OCI-LY7 (cell line): ENCODE data around the gene FBXW8. TPM values are rescaled to one million over a fixed set of nuclear protein-coding genes. Genes with fewer than 3 reads are reported as not detected.
"Not testable (repeated sequence)": the region's sequence is repeated elsewhere in the genome, so short reads cannot be mapped to it uniquely, and the experiment has no call there.

ENCODE experiments used
- BruUV-seq: library from RNA; stranded (reverse); fragments of 400-500 nt; replicated peaks from 2 replicates; lab custom pipeline; 2021; lab: Mats Ljungman, UMichigan
- CTCF ChIA-PET: fragments of 300-600 bp; sonication (Branson Sonifier 250); formaldehyde crosslinking; loops from one replicate; lab custom pipeline; 2022; ENCODE audit warnings: antibody characterized with exemption; ENCODE audit not compliant: unreplicated experiment; lab: Charles Lee
- POLR2A ChIA-PET: fragments of 300-600 bp; sonication (Branson Sonifier 250); formaldehyde crosslinking; loops from one replicate; lab custom pipeline; 2022; ENCODE audit warnings: antibody characterized with exemption; lab: Charles Lee
- DNase-seq: peaks from one replicate; pipeline ENCODE4 v3.0.0-alpha.2; 2015; ENCODE audit warnings: low spot score
- H2AFZ ChIP-seq: fragments of 200-600 bp; sonication (generic), shearing (Covaris generic); 2 replicates; pipeline ENCODE4 v1.6.1; 2014; ENCODE audit warnings: mild to moderate bottlenecking, antibody characterized with exemption, low read length, moderate library complexity
- H3K27ac ChIP-seq: fragments of 200-600 bp; sonication (generic); 2 replicates; pipeline ENCODE4 v1.5.1; 2014; ENCODE audit warnings: mixed run types, low read depth, mild to moderate bottlenecking, moderate library complexity, low read length, inconsistent platforms; ENCODE audit not compliant: poor library complexity, severe bottlenecking
- H3K36me3 ChIP-seq: fragments of 200-600 bp; sonication (generic); 2 replicates; pipeline ENCODE4 v1.6.1; 2014; ENCODE audit warnings: mild to moderate bottlenecking, antibody characterized with exemption, low read length, moderate library complexity, mixed read lengths; ENCODE audit not compliant: insufficient read depth
- H3K4me1 ChIP-seq: fragments of 200-600 bp; sonication (generic); 2 replicates; pipeline ENCODE4 v1.5.1; 2014; ENCODE audit warnings: mild to moderate bottlenecking, low read length; ENCODE audit not compliant: insufficient read depth, poor library complexity, severe bottlenecking
- H3K4me2 ChIP-seq: fragments of 200-600 bp; sonication (generic); 2 replicates; pipeline ENCODE4 v1.6.1; 2014; ENCODE audit warnings: mild to moderate bottlenecking, low read length
- H3K4me3 ChIP-seq: fragments of 200-600 bp; sonication (generic); 2 replicates; pipeline ENCODE4 v1.5.1; 2014; ENCODE audit warnings: mild to moderate bottlenecking, low read depth, low read length; ENCODE audit not compliant: poor library complexity, severe bottlenecking
- H3K79me2 ChIP-seq: fragments of 200-600 bp; sonication (generic); 2 replicates; pipeline ENCODE4 v1.6.1; 2016; ENCODE audit warnings: low read depth, mild to moderate bottlenecking, low read length, moderate library complexity, mixed read lengths; ENCODE audit not compliant: insufficient read depth
- H3K9me2 ChIP-seq: fragments of 200-600 bp; sonication (generic); 2 replicates; pipeline ENCODE4 v1.6.1; 2016; ENCODE audit warnings: mild to moderate bottlenecking, low read length, mixed read lengths; ENCODE audit not compliant: insufficient read depth
- H3K9me3 ChIP-seq: fragments of 200-600 bp; sonication (generic); 2 replicates; pipeline ENCODE4 v1.6.1; 2014; ENCODE audit warnings: mild to moderate bottlenecking, mixed run types, low read length, mixed read lengths
- H4K20me1 ChIP-seq: fragments of 200-600 bp; sonication (generic); 2 replicates; pipeline ENCODE4 v1.6.1; 2014; ENCODE audit warnings: mild to moderate bottlenecking, antibody characterized with exemption, low read length, moderate library complexity, mixed read lengths; ENCODE audit not compliant: insufficient read depth
- CTCF ChIP-seq: fragments of 200-600 bp; sonication (generic); conservative IDR thresholded peaks from 2 replicates; pipeline ENCODE4 v1.5.1; 2014; ENCODE audit warnings: mild to moderate bottlenecking, antibody characterized with exemption, low read length, moderate library complexity, mixed read lengths
- EZH2phosphoT487 ChIP-seq: fragments of 200-600 bp; sonication (generic); IDR thresholded peaks from 2 replicates; pipeline ENCODE4 v1.6.1; 2018; ENCODE audit warnings: low read depth, borderline replicate concordance, mild to moderate bottlenecking, mixed run types, antibody characterized with exemption, low read length, moderate library complexity, mixed read lengths
- intact Hi-C: fragments of 100-400 bp; cut with micrococcal nuclease; formaldehyde crosslinking; loops from one replicate; pipeline ENCODE4 v1.10.0; 2022; ENCODE audit not compliant: unreplicated experiment
- total RNA-seq, 2 experiments: library from RNA; depleted of rRNA in 1 of 2; stranded (reverse); fragments of >200 nt in 1 of 2; shearing (Covaris generic) in 1 of 2; gene quantifications; 2 replicates each; pipeline ENCODE4 v1.2.3, GENCODE V29; 2014 to 2022

The FBXW8 gene
- total RNA-seq, 2 experiments from 2014 or later, result 29.8 to 34.0 TPM

- intact Hi-C loops, result no loop called here
- H3K4me3 ChIP-seq, result no peak overlapping the region
- H3K4me2 ChIP-seq, result no peak overlapping the region
- H2AFZ ChIP-seq, result no peak overlapping the region
- H3K79me2 ChIP-seq, result no peaks in the 10 kb centered on the region
- no peak overlapping the region for H3K27ac ChIP-seq
- no peaks in the 10 kb centered on the region for H3K9me3 ChIP-seq
- H3K9me2 ChIP-seq, result no peaks in the 10 kb centered on the region
- no peaks in the 10 kb centered on the region for H3K36me3 ChIP-seq
- no peak for DNase-seq
- ChIA-PET CTCF (no interaction called here), POLR2A (no interaction called here)
- TF ChIP-seq EZH2phosphoT487 (no peak), CTCF (no peak)
- H3K4me1 ChIP-seq, result peaks cover 8% of the 10 kb centered on the region
- no TSS peak for BruUV-seq
- H4K20me1 ChIP-seq, result no peaks in the 10 kb centered on the region
These were observed 143.5 kb downstream of the FBXW8 start for GRCh38 chr12:117054279-117054678.

- intact Hi-C loops, H3K4me2 ChIP-seq, CTCF ChIA-PET: not testable (repeated sequence)
These were observed 146.9 kb downstream of the FBXW8 start for GRCh38 chr12:117057626-117058025.

GRCh38 chr12:117058442-117059072 lies 147.8 kb downstream of the FBXW8 start:
- ChIA-PET POLR2A (interaction anchor here (0.6 to 0.7 kb wide), 7 partner anchors 8 to 349 kb away, joined by 3 to 4 read pairs (median 3); no protein-coding TSS in a partner anchor), CTCF (interaction anchor here (0.6 kb wide), 1 partner anchor 161 kb away, joined by 3 read pairs; no protein-coding TSS in a partner anchor)
- H3K79me2 ChIP-seq, result no peaks in the 10 kb centered on the region
- H3K4me1 ChIP-seq, result no peaks in the 10 kb centered on the region
- H3K4me2 ChIP-seq, result no peak overlapping the region
- BruUV-seq, result no TSS peak
- intact Hi-C loops, result no loop called here
- TF ChIP-seq EZH2phosphoT487 (no peak), CTCF (no peak)
- no peaks in the 10 kb centered on the region for H3K9me3 ChIP-seq
- DNase-seq, result no peak
- H3K9me2 ChIP-seq, result no peaks in the 10 kb centered on the region
- H3K36me3 ChIP-seq, result no peaks in the 10 kb centered on the region
- H2AFZ ChIP-seq, result no peak overlapping the region
- no peak overlapping the region for H3K4me3 ChIP-seq
- H3K27ac ChIP-seq, result no peak overlapping the region
- H4K20me1 ChIP-seq, result no peaks in the 10 kb centered on the region

More at GRCh38 chr12:117057626-117058025, 146.9 kb downstream of the FBXW8 start:
- H4K20me1 ChIP-seq, DNase-seq, BruUV-seq, H3K4me3 ChIP-seq, H3K27ac ChIP-seq, H3K36me3 ChIP-seq, H3K9me3 ChIP-seq, H3K79me2 ChIP-seq, H3K9me2 ChIP-seq, H2AFZ ChIP-seq, H3K4me1 ChIP-seq: not testable (repeated sequence)
- POLR2A ChIA-PET, result interaction anchor here (0.6 kb wide), 1 partner anchor 49 kb away, joined by 3 read pairs; no protein-coding TSS in a partner anchor
